Heart right ventricle (tissue), 16 donors: ENCODE results near the gene DYNC1H1. TPM values are rescaled to one million over a fixed set of nuclear protein-coding genes. Genes with fewer than 3 reads are reported as not detected.
A peak's percentile ranks its signal among the peaks of the same experiment; 100 is the strongest.

Experiments used
- ATAC-seq, 8 donors: fragments of 200-7000 bp; cut with Tn5 transposase; one replicate each; pipeline ENCODE4 v1.9.1; 2020; ENCODE audit warnings: mild to moderate bottlenecking in 8 of 8, moderate library complexity in 8 of 8, moderate number of reproducible peaks in 1 of 8
- DNase-seq, 2 donors: peaks; one replicate each; pipeline ENCODE4 v3.0.0-alpha.2; 2020
- H3K27ac ChIP-seq, 10 donors: fragments of 200-600 bp; sonication (generic) in 2 of 10; one replicate each; pipeline versions ENCODE4 v1.5.0 to v1.8.0; 2020 to 2022; ENCODE audit warnings: mild to moderate bottlenecking in 3 of 10
- H3K27me3 ChIP-seq, 7 donors: fragments of 200-600 bp; one replicate each; pipeline ENCODE4 v1.8.0; 2021 to 2022; ENCODE audit warnings: mild to moderate bottlenecking in 2 of 7
- H3K36me3 ChIP-seq, 9 donors: fragments of 200-600 bp; sonication (generic) in 1 of 9; one replicate each; pipeline versions ENCODE4 v1.5.0 to v1.8.0; 2020 to 2022; ENCODE audit warnings: mild to moderate bottlenecking in 2 of 9
- H3K4me1 ChIP-seq, 9 donors: fragments of 200-600 bp; sonication (generic) in 1 of 9; one replicate each; pipeline versions ENCODE4 v1.5.0 to v1.8.0; 2020 to 2022; ENCODE audit warnings: mild to moderate bottlenecking in 4 of 9
- H3K4me3 ChIP-seq, 10 donors: fragments of 200-600 bp; sonication (generic) in 2 of 10; one replicate each; pipeline versions ENCODE4 v1.5.0 to v1.8.0; 2020 to 2022; ENCODE audit warnings: mild to moderate bottlenecking in 7 of 10, moderate library complexity in 2 of 10
- H3K9me3 ChIP-seq, 11 donors: fragments of 200-600 bp in 10 of 11; sonication (generic) in 2 of 11; one replicate each; pipeline versions ENCODE4 v1.5.0 to v1.8.0; 2013 to 2022; ENCODE audit warnings: mild to moderate bottlenecking in 2 of 11, control low read depth in 1 of 11, moderate library complexity in 1 of 11
- CTCF ChIP-seq, 9 donors: fragments of 200-600 bp; sonication (generic) in 2 of 9; IDR thresholded peaks; one replicate each; pipeline versions ENCODE4 v1.5.0 to v1.8.0; 2021 to 2022; ENCODE audit warnings: antibody characterized with exemption in 9 of 9, mild to moderate bottlenecking in 5 of 9, moderate library complexity in 1 of 9
- WGBS, 2 donors: extraction: QIAGEN DNeasy Blood & Tissue Kit; methylation state at CpG; one replicate each; pipeline ENCODE4 v1.1.7; 2013; ENCODE audit warnings: inconsistent platforms in 1 of 2; 5-methylcytosine and 5-hydroxymethylcytosine counted together
- intact Hi-C, 10 donors: fragments of 100-400 bp; cut with DNase I; formaldehyde crosslinking; loops; one replicate each; pipeline versions ENCODE4 v1.11.1 to v1.14.2; 2022
- polyA plus RNA-seq, 2 donors: library from polyadenylated mRNA; stranded (reverse); fragments of 200-250 nt; gene quantifications; one replicate each; pipeline ENCODE4 v1.2.3, GENCODE V29; 2013
- total RNA-seq, 10 donors: library from RNA; stranded (reverse); fragmentation: NEBNext Ultra II Directional in 3 of 10; extraction: Animal tissue kit (Norgen Biotek cat#: 25700) in 3 of 10; gene quantifications; one replicate each; pipeline versions ENCODE4 v1.2.1 to v1.2.4, GENCODE V29; 2021 to 2023
- donor health status: Arrhythmogenic right ventricular cardiomyopathy.
- donor health status: ischemic (EF 13 %, LVEDD 7.1; RV severe dilation, severe dysfunction).
- donor health status: healthy with polysubstance abuse.
- donor health status: DM: no; HTN: yes; CAD: no.
- donor health status: DM: no; HTN: no; CAD: no.
- donor health status: ischemic (EF 25% LVEDD 6.9; RV normal size, moderate dysfunction).
- donor health status: ischemic (EF 25% LVEDD 5.7; RV mildly dilated, moderate dysfunction).
- donor health status: healthy.
- donor health status: DM: yes; HTN: yes; CAD: no.
- donor health status: Ischemic cardiomyopathy.
- donor health status: ischemic (EF 35%, LVEDD 5.7; RV mildly dilated, moderate dysfunction).
- donor health status: nonischemic (EF 11% LVEDD 7.7; RV severe dilation, severe dysfunction).
- donor health status: DM: yes; HTN: yes; CAD: no.
- donor health status: PGD.
- donor health status: ischemic (EF 29% LVEDD 5.4; RV normal size, mild dysfunction).
- donor health status: nonischemic (EF 23%, LVEDD 6.1; RV moderate dilation, normal function).

DYNC1H1 gene
- total and polyA plus RNA-seq, 12 donors = 173 to 777 (median 618) TPM

- Histone ChIP-seq H3K27me3 (no peaks in the 10 kb centered on the region), H3K36me3 (peaks cover 0 to 71% (median 20%) of the 10 kb centered on the region in 9 donors), H3K4me1 (peaks cover 6 to 30% (median 24%) of the 10 kb centered on the region in 9 donors), H3K9me3 (no peaks in the 10 kb centered on the region), H3K4me3 (no peak overlapping the region), H3K27ac (no peak overlapping the region)
- intact Hi-C loops = loop anchor here in 1 of 10 donors (5.0 kb wide), 1 partner anchor 153 kb away; no protein-coding TSS in a partner anchor
- ATAC-seq = no peak
- no peak for TF ChIP-seq CTCF (IDR thresholded peaks at IDR 0.05)
- WGBS, 2 donors = 96 to 97% methylated on average over 33 of the region's 33 CpGs
- DNase-seq = no peak
Observed at GRCh38 chr14:101925152-101925551, 39.2 kb upstream of the DYNC1H1 start.

DNA sequence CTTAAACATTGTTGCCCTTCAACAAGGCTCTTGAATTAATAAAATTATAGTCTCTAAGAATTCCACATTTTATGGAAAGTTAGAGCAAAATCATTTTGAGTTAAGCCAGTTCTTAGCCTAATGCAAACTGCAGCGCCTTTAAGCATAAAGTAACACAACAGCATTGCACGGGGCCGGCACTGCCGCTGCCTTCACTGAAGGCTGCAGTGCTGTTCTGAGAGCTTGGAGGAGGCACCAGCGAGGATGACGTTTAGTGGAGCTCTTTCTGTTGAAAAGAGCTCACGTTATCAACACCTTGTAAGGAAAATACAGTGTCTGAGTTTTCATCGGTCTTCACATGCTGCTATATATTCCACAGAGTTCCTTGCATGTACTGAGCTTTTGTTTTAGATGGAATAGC is 38.3 kb upstream of the DYNC1H1 start:
- H3K4me1 ChIP-seq = peaks cover 6 to 30% (median 24%) of the 10 kb centered on the region in 9 donors
- H3K36me3 ChIP-seq = peaks cover 0 to 62% (median 20%) of the 10 kb centered on the region in 9 donors
- H3K27me3 ChIP-seq = no peaks in the 10 kb centered on the region
- H3K27ac ChIP-seq = peak overlapping the region in 5 of 10 donors; percentile 56 to 85 (median 78)
- TF ChIP-seq CTCF (IDR thresholded peaks at IDR 0.05) = no peak
- 47 to 59% methylated on average over 8 of the region's 8 CpGs for WGBS, 2 donors
- intact Hi-C loops = loop anchor here in 1 of 10 donors (5.0 kb wide), 1 partner anchor 154 kb away; no protein-coding TSS in a partner anchor
- no peaks in the 10 kb centered on the region for H3K9me3 ChIP-seq
- no peak for DNase-seq
- no peak overlapping the region for H3K4me3 ChIP-seq
- peak in 1 of 8 donors; percentile 37 for ATAC-seq

- peaks cover 0 to 56% (median 15%) of the 10 kb centered on the region in 9 donors for H3K36me3 ChIP-seq
- intact Hi-C loops = loop anchor here in 1 of 10 donors (5.0 kb wide), 1 partner anchor 154 kb away; no protein-coding TSS in a partner anchor
- H3K4me1 ChIP-seq = peaks cover 6 to 30% (median 24%) of the 10 kb centered on the region in 9 donors
- DNase-seq (no peak), ATAC-seq (no peak)
- no peaks in the 10 kb centered on the region for H3K9me3 ChIP-seq
- H3K4me3 ChIP-seq = no peak overlapping the region
- 61 to 72% methylated on average over 5 of the region's 5 CpGs for WGBS, 2 donors
- peak overlapping the region in 8 of 10 donors; percentile 46 to 85 (median 70) for H3K27ac ChIP-seq
- H3K27me3 ChIP-seq = no peaks in the 10 kb centered on the region
- TF ChIP-seq CTCF (IDR thresholded peaks at IDR 0.05) = no peak
Observed at GRCh38 chr14:101926620-101927019, 37.8 kb upstream of the DYNC1H1 start.

DNA sequence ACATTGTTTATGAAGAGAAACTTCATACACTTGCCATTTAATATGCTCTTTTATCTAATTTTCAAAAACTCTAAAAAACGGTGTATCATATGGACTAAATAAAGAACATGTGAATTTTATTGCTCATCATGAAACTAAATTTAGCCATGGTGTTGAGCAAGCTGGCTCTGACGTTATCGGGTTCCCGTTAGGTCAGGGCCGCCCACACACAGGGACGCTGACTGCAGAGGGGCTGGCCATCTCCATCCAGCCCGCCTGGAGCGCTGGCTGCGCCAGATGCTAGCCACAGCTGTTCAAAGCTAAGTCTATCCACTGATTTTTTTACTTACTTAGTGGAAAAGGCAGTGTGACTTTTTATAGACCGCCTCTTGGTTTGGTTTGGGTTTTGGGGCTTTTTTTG is 36.5 kb upstream of the DYNC1H1 start:
- peak overlapping the region in 9 of 10 donors; percentile 58 to 85 (median 76) for H3K27ac ChIP-seq
- DNase-seq = peak; percentile 86 to 93
- WGBS, 2 donors = 16 to 20% methylated on average over 10 of the region's 10 CpGs
- peak; percentile 93 to 99 (median 98) for ATAC-seq
- peaks cover 0 to 44% (median 12%) of the 10 kb centered on the region in 9 donors for H3K36me3 ChIP-seq
- intact Hi-C loops = loop anchor here in 1 of 10 donors (5.0 kb wide), 1 partner anchor 156 kb away; no protein-coding TSS in a partner anchor
- no peaks in the 10 kb centered on the region for H3K9me3 ChIP-seq
- H3K4me1 ChIP-seq = peaks cover 6 to 30% (median 26%) of the 10 kb centered on the region in 9 donors
- H3K27me3 ChIP-seq = no peaks in the 10 kb centered on the region
- no peak for TF ChIP-seq CTCF (IDR thresholded peaks at IDR 0.05)
- H3K4me3 ChIP-seq = no peak overlapping the region
